GM18508 (cell line): ENCODE results near the gene P2RX2.
"Not testable (repeated sequence)": the region's sequence is repeated elsewhere in the genome, so short reads cannot be mapped to it uniquely, and the experiment has no call there.

Source experiments
- ATAC-seq: cut with Tn5 transposase; IDR thresholded peaks from one replicate; pipeline ENCODE4 v1.9.1; 2021; ENCODE audit warnings: moderate number of reproducible peaks; ENCODE audit not compliant: insufficient read depth, unreplicated experiment

P2RX2 gene

DNA sequence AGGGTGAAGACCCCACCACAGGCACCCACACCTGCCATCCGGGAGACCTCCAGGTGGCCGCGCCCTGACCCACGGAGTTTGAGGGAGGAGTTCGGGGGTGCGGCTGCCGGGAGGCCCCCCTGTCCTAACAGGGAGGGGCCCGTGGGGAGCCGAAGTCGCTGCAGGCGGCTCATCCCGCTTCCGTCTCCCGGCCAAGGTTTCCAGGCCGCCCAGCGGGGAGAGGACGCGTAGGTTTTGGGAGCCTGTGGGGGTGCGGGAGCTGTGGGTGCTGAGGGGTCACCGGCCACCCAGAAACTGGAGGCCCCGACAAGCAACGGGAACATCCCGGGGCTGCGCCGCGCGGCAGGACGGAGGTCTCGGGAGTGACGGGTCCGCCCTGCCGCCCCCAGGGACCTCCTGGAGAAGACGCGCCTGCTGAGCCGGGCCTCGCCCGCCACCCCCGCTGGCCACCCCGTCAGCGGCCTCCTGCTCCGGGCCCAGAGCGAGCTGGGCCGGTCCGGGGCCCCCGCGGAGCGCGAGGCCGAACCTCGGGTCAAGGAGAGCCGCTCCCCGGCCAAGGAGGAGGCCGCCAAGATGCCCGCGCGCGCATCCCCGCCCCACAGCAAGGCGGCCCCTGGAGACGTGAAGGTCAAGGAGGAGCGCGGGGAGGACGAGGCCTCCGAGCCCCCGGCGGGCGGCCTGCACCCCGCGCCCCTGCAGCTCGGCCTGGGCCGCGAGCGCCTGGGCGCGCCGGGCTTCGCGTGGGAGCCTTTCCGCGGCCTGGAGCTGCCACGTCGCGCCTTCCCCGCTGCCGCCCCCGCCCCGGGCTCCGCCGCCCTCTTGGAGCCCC, 35.8 kb upstream of the P2RX2 start:
- no peak for ATAC-seq

GRCh38 chr12:132583411-132583710, 35.2 kb upstream of the P2RX2 start:
- ATAC-seq: no peak

- no peak for ATAC-seq
Measured at GRCh38 chr12:132583736-132584135, 34.8 kb upstream of the P2RX2 start.

GRCh38 chr12:132584429-132584828, 34.1 kb upstream of the P2RX2 start:
- ATAC-seq: no peak

GRCh38 chr12:132585177-132585576, 33.4 kb upstream of the P2RX2 start:
- ATAC-seq: no peak

- ATAC-seq: no peak
Measured at GRCh38 chr12:132586929-132587328, 31.6 kb upstream of the P2RX2 start.

DNA sequence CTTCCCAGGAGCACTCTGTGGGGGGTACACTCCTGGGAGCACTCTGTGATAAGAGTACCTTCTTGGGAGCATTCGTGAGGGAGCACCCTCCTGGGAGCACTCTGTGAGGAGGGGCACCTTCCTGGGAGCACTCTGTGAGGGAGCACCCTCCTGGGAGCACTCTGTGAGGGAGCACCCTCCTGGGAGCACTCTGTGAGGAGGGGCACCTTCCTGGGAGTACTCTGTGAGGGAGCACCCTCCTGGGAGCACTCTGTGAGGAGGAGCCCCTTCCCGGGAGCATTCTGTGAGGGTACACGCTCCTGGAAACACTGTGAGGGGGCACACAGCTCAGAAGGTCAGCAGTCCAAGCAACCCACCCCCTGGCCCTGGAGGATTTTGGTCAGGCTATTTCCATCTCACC, 30.8 kb upstream of the P2RX2 start:
- no peak for ATAC-seq

GRCh38 chr12:132588319-132588718, 30.3 kb upstream of the P2RX2 start:
- ATAC-seq: no peak

- no peak for ATAC-seq
Measured at GRCh38 chr12:132588821-132589669, 29.5 kb upstream of the P2RX2 start.

DNA sequence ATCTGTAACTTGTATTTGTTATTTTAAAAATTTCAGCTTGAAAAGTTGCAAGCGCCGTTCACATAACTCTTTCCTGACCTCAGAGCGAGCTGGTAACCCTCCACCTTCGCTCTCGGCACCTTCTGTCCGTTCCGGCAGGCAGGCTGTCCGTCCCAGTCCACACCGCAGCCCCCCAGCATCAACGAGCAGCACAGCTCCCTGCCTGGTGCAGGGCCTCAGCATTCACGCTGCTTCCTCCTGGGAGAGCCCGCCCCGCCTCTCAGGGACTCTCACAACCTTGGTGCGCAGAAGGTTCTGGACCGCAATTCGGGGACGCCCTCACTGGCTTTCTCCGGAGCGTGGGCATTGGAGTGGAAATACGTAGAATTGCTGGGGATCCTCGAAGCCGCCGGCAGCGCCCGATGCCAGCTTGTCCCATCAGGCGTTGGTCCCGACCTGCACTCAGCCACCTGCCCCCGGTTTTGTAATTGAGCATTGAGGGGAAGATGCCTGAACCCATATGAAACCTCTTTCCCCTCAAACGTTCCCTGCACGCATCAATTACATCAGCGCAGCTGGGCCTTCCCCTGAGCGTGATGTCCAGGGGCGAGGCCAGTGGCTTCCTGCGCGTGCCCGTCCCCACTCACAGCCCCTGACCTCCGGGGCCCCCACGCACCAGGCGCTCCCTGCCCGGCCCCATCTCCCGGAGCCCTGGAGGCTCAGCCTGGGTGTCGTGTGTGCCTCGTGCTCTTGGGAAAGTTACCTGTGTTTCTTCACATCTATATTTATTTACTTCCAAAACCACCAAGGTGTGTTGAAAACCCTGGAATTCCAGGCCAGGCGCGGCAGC, 27.3 kb upstream of the P2RX2 start:
- ATAC-seq: no peak

- ATAC-seq: no peak
Measured at GRCh38 chr12:132592282-132592970, 26.1 kb upstream of the P2RX2 start.

GRCh38 chr12:132593071-132593470, 25.5 kb upstream of the P2RX2 start:
- ATAC-seq: no peak

DNA sequence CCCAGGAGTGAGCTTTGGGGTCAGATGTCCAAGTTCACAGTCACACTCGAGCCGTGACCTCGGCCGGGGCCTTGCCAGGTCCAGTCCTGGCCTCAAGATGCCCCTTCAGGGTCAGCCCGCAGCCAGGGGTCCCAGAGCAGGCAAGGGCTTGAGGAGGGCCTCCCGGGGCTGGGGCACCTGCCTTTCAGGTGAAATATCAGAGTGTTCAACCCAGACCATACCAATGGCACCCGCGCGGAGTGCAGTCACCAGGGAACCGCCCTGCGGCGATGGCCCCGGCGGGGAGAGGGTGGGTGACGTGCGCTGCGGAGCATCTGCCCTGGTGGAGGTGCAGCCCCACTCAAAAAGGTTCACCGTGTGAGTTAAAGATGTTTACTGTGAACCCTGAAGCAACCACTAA, 25.1 kb upstream of the P2RX2 start:
- ATAC-seq: no peak

GRCh38 chr12:132593938-132594358, 24.6 kb upstream of the P2RX2 start:
- ATAC-seq: no peak

DNA sequence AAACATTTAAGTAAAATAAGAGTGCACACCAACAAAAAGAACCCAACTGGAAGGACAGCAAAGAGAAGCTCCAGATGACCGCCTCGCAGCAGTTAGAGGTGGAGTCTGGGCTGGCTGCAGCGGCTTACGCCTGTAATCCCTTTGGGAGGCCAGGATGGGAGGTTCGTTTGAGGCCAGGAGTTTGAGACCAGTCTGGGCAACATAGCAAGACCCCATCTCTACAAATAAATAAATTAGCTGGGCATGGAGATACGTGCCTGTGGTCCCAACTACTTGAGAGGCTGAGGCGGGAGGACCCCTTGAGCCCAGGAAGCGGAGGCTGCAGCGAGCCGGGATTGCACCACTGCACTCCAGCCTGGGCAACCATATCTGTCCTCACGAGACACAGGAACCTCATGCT, 23.4 kb upstream of the P2RX2 start:
- no peak for ATAC-seq

DNA sequence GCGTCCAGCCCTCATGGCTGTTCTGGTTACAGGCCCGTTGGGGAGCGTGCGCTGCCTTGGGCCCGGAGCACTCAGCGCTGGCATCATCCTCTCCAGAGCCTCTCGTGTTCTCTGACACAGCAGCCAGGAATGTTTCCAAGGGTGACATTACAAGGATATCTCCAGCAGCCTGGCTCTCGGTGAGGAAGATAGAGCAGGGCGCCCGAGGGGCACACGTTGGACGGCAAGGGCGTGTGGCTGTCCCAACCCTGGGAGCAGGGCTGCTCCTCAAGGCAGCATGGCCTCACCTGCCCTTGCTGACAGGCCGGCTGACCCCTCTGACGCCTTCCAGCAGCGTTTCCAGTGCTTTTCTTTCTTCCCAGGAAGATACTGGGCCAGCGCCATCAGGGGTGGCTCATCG, 22.6 kb upstream of the P2RX2 start:
- ATAC-seq: no peak

GRCh38 chr12:132597333-132598316, 21.0 kb upstream of the P2RX2 start:
- ATAC-seq: no peak

- not testable (repeated sequence) for ATAC-seq
Measured at GRCh38 chr12:132599502-132599901, 19.1 kb upstream of the P2RX2 start.
